ENCODE measurements around the gene ONECUT1. TPM values are rescaled to one million over a fixed set of nuclear protein-coding genes. Genes with fewer than 3 reads are reported as not detected.
"Not testable (repeated sequence)": the region's sequence is repeated elsewhere in the genome, so short reads cannot be mapped to it uniquely, and the experiment has no call there.

ONECUT1 gene
- total and polyA plus RNA-seq, 10 of the 15 experiments (the other 5 are each of a cell fraction or from before 2014, with no cell fraction given) = 0.28 TPM; not detected in 9

DNA sequence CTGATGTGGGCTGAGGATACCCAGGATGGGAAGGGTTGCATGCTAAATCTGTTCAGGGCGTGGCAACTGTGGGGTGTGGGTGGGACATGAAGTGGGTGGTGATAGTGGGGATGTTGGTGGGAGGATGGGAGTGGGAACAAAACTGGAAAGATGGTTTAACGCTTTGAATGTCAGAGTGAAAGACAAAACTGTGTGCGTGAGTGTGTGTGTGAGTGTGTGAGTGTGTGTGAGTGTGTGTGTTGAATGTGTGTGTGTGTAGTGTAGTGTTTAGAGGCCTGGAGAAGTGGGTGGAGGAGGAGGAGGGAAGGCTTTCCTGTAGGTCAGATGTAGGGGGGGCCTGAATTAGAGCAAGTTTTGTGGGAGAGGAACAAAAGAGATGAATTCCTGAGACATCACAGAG, 44.2 kb upstream of the ONECUT1 start (continued):
- TF ChIP-seq, protein P1, sequence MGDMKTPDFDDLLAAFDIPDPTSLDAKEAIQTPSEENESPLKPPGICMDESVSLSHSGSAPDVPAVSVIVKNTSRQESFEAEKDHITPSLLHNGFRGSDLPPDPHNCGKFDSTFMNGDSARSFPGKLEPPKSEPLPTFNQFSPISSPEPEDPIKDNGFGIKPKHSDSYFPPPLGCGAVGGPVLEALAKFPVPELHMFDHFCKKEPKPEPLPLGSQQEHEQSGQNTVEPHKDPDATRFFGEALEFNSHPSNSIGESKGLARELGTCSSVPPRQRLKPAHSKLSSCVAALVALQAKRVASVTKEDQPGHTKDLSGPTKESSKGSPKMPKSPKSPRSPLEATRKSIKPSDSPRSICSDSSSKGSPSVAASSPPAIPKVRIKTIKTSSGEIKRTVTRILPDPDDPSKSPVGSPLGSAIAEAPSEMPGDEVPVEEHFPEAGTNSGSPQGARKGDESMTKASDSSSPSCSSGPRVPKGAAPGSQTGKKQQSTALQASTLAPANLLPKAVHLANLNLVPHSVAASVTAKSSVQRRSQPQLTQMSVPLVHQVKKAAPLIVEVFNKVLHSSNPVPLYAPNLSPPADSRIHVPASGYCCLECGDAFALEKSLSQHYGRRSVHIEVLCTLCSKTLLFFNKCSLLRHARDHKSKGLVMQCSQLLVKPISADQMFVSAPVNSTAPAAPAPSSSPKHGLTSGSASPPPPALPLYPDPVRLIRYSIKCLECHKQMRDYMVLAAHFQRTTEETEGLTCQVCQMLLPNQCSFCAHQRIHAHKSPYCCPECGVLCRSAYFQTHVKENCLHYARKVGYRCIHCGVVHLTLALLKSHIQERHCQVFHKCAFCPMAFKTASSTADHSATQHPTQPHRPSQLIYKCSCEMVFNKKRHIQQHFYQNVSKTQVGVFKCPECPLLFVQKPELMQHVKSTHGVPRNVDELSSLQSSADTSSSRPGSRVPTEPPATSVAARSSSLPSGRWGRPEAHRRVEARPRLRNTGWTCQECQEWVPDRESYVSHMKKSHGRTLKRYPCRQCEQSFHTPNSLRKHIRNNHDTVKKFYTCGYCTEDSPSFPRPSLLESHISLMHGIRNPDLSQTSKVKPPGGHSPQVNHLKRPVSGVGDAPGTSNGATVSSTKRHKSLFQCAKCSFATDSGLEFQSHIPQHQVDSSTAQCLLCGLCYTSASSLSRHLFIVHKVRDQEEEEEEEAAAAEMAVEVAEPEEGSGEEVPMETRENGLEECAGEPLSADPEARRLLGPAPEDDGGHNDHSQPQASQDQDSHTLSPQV (IDR thresholded peaks at IDR 0.05) = no peak
- no peak for TF ChIP-seq CHD2 (IDR thresholded peaks at IDR 0.05; ENCODE audit: borderline replicate concordance, low read depth, low read length)
- no peak for TF ChIP-seq STAT3 (IDR thresholded peaks at IDR 0.05; ENCODE audit: low read depth, low read length)
- no peak for TF ChIP-seq LARP7 (IDR thresholded peaks at IDR 0.05)

DNA sequence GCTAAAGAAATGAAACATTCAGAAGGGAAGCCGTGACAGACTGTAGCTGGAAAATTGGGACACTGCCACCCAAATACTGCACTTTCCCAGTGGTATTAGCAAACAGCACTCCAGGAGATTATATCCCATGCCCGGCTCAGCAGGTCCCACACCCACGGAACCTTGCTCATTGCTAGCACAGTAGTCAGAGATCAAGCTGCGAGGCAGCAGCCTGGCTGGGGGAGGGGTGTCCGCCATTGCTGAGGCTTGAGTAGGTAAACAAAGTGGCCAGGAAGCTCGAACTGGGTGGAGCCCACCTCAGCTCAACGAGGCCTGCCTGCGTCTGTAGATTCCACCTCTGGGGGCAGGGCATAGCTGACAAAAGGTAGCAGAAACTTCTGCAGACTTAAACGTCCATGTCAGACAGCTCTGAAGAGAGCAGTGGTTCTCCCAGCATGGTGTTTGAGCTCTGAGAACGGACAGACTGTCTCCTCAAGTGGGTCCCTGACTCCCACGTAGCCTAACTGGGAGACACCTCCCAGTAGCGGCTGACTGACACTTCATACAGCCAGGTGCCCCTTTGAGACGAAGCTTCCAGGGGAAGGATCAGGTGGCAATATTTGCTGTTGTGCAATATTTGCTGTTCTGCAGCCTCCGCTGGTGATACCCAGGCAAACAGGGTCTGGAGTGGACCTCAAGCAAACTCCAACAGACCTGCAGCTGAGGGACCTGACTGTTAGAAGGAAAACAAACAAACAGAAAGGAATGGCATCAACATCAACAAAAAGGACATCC, 34.2 kb upstream of the ONECUT1 start:
- RAD21 ChIA-PET (ENCODE audit: unreplicated experiment); H3K4me2 ChIP-seq (ENCODE audit: control insufficient read depth, insufficient read depth); H4K20me1 ChIP-seq (ENCODE audit: control insufficient read depth, insufficient read depth); intact Hi-C loops (cut with micrococcal nuclease; ENCODE audit: unreplicated experiment); H3K79me2 ChIP-seq (ENCODE audit: control insufficient read depth, insufficient read depth, low read length); H3K4me3 ChIP-seq; H2AFZ ChIP-seq (ENCODE audit: control insufficient read depth, low read depth, low read length); BruUV-seq (replicated peaks); SMC1A ChIA-PET (ENCODE audit: uncharacterized antibody, unreplicated experiment); H3K27me3 ChIP-seq (replicated peaks in 1 of 2; ENCODE audit: control insufficient read depth in 2 of 2, insufficient read depth in 2 of 2, low read length in 1 of 2); ATAC-seq; H3K9ac ChIP-seq (ENCODE audit: control insufficient read depth, insufficient read depth, low read length); H3K4me1 ChIP-seq (ENCODE audit: control insufficient read depth, insufficient read depth, low read length); POLR2A ChIA-PET; DNase-seq (ENCODE audit: low read depth, low spot score); in situ Hi-C loops (cut with MboI); H3K27ac ChIP-seq (ENCODE audit: control insufficient read depth, insufficient read depth); H3K36me3 ChIP-seq (ENCODE audit: control insufficient read depth in 2 of 2, insufficient read depth in 2 of 2, low read length in 1 of 2); H3K9me3 ChIP-seq (replicated peaks; ENCODE audit: control insufficient read depth, insufficient read depth, low read length); FAIRE-seq; CTCF ChIA-PET: not testable (repeated sequence)
- WGBS (ENCODE audit: insufficient coverage, insufficient replicate concordance, low lambda C conversion rate, missing lambda C conversion rate) = 15% methylated on average over 14 of the region's 14 CpGs
